Activated gamma-delta T cell treated with anti-CD3 and anti-CD28 coated beads, Interleukin-2, amount 50 U/mL, for 16 hours (primary cell): ENCODE measurements around the gene SUN5.
"Not testable (repeated sequence)": the region's sequence is repeated elsewhere in the genome, so short reads cannot be mapped to it uniquely, and the experiment has no call there.

Experiments used
- DNase-seq: peaks from one replicate; pipeline ENCODE4 v3.0.0-alpha.2; 2020; ENCODE audit warnings: low read depth

Gene SUN5

GRCh38 chr20:33004141-33004751 lies at the start of gene SUN5:
Gene SUN5, minus strand, starts transcription at chr20:33004433. Its CDS starts 93 bp downstream, at chr20:33004340.
- no peak for DNase-seq

GRCh38 chr20:33053291-33054106 lies 49.3 kb upstream of the SUN5 start, which contains the start of gene BPIFB3:
Gene BPIFB3, plus strand, starts transcription at chr20:33053903. Its CDS starts 1,533 bp downstream, at chr20:33055436.
- no peak for DNase-seq

GRCh38 chr20:33051333-33051732 lies 47.1 kb upstream of the SUN5 start:
- no peak for DNase-seq

- no peak for DNase-seq
Observed at GRCh38 chr20:33046412-33046811, 42.2 kb upstream of the SUN5 start.

GRCh38 chr20:33045129-33045721 lies 41.0 kb upstream of the SUN5 start:
- not testable (repeated sequence) for DNase-seq

GRCh38 chr20:33043731-33044181 lies 39.5 kb upstream of the SUN5 start:
- DNase-seq: no peak

GRCh38 chr20:33042983-33043730 lies 38.9 kb upstream of the SUN5 start:
- DNase-seq: no peak

GRCh38 chr20:33042430-33042829 lies 38.2 kb upstream of the SUN5 start:
- no peak for DNase-seq

GRCh38 chr20:33038243-33038642 lies 34.0 kb upstream of the SUN5 start:
- no peak for DNase-seq

GRCh38 chr20:33037456-33037855 lies 33.2 kb upstream of the SUN5 start:
- no peak for DNase-seq

GRCh38 chr20:33034901-33035492 lies 30.8 kb upstream of the SUN5 start:
- DNase-seq: no peak

- no peak for DNase-seq
Observed at GRCh38 chr20:33034115-33034514, 29.9 kb upstream of the SUN5 start.

- no peak for DNase-seq
Observed at GRCh38 chr20:33033381-33033780, 29.1 kb upstream of the SUN5 start.

GRCh38 chr20:33032555-33032954 lies 28.3 kb upstream of the SUN5 start:
- DNase-seq: no peak

GRCh38 chr20:33031531-33031930 lies 27.3 kb upstream of the SUN5 start, which contains the start of gene BPIFB6:
Gene BPIFB6, plus strand, starts transcription at chr20:33031648. Its CDS starts 0 bp downstream, at chr20:33031648.
- DNase-seq: no peak

GRCh38 chr20:33030569-33030968 lies 26.3 kb upstream of the SUN5 start:
- no peak for DNase-seq

- no peak for DNase-seq
Observed at GRCh38 chr20:33030076-33030475, 25.8 kb upstream of the SUN5 start.

GRCh38 chr20:33028875-33029274 lies 24.6 kb upstream of the SUN5 start:
- DNase-seq: no peak

- no peak for DNase-seq
Observed at GRCh38 chr20:33027769-33028751, 23.8 kb upstream of the SUN5 start.
